NCI-H226 (cell line): ENCODE measurements around the gene FDPS.

Source experiments
- DNase-seq: peaks from one replicate; pipeline ENCODE4 v3.0.0-alpha.2; 2015

The FDPS gene

DNA sequence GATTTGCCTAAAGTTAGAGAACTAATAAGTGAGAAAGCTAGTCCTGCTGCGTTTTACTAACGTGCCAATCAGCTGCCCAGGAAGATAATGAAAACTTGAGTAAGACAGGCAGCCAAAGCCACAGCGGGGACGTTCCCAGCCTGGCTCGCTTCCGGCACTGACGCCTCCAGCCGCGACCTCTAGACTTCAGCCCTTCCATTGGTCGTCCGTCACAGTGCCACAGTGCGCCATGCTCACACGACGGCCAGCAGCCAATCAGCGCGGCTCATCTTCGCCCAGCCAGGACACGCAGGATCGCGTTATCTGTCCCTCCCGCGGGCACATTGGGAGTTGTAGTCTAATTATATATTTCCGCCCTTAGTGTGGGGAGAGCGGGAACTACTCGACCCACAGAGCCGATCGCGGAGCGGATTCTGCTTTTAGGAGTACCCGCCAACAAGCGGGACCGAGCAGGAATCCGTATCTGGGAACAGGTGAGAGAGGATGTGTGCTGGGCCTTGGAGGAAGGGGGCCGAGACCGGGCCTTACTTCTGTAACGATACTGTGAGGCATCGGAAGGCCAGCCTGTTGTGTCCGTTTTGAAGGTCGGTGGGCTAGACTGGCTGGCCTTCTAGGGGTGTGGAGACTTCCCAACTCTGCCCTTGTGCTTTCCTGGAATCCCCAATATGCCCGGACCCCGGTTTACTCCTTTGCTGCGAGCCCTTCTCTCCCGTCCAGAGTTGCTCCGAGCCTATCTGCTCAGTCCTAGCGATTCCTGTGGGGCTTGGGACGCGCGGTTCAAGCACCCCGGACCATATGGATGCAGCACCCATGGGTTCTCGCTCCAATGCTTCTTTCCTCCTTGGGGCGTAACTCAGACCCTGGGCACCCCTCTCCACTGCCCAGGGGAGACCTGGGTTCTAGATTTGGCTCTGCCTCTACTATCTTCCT is at the start of gene FDPS:
FDPS (plus strand) TSS at position 374 of the 930 bp plus-strand sequence. CDS start 924 bp downstream, outside the sequence.
- peak; percentile 100 for DNase-seq

DNA sequence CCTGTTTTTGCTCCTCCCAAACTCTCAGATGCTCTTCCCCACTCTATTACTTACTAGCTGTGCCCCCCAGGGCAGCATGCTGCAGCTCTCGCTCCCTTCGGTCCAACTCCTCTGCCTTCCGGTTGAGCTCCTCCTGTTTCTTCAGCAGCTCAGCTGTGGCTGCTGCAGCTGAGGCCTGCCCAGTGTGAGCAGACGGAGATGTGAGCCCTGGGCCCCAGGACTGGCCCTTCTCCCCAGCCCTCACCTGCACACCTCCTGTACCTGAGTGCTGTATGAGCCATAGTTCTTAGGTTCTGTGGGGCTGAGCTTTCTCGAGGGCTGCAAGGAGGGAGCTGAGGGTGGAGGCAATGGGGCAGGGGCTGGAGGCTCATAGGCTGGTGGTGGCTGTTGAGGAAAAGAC is 48.4 kb upstream of the FDPS start:
- no peak for DNase-seq

DNA sequence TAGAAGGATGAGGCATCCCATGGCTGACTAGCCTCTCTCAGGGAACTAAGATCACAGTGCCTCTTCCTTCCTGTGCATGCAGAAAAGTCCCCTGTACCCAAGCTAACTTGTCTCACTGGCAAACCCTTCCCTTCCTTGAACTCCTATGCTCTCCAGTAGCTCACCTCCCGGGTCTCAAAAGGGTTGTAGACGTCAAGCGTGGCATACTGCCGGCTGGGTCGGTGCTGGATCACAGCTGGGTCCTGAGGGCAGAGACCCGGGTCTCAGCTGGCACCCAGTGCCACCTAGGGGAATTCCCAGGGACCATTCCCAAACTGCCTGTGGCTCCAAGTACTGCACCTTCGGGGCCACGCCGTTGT is 47.2 kb upstream of the FDPS start:
- DNase-seq, result no peak

DNA sequence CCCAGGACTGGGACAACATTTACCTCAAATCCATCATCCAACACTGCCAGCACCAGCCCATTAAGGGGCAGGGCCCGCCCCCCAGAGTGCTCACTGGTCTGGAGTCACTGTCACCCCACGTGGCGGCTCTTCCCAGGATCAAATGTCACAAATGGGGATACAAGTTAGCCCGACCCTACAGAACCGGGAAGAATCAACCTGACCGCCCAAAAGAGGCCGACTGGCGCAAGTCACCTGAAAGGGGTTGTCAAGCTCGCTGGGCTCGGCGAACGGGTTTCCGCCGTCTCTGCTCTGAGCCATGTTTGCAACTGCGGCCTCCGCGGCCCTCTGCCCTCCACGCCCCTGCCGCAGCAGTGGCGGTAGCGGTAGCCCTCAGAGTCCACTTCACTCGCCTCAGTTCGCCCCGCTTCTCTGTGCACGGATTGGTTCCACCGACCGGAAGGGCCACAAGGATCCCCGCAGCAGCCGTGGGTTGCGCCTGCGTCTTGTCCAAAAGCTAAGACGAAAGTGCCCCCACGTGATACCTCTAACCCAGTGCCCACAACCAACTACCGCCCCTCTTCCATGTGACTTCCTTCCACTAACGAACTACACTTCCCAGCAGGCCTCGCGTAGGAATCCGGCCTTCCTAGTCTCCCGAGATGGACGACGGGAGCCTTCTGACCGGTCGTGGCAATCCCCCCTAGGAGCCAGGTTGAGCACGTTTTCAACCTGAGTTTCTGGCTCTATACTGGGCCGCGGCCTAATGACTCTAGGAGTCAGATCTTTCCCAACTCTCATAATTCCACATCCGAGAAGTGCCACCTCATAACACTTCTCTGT is 46.6 kb upstream of the FDPS start, which contains the start of gene SCAMP3:
SCAMP3 (minus strand) TSS at position 509 of the 822 bp plus-strand sequence; CDS start at position 300, 209 bp downstream.
- peak; percentile 99 for DNase-seq

DNA sequence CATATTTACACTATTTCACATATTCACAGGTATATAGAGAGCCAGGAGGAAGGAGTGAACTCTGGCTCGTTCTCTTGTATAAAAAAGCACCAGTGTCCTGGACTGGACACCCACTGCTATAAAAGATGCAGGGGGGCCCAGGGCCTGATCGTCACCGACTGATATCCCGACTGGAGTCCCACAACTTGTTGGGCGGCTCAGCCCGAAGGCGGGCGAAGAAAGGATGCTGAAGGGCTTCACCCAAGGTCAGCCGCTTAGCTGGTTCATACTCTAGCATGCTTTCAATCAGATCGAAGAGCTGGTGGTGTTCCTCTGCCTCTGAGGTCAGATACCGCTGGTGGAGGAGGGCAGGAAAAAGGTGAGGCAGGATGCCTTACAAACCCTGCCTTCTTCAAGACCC is 45.6 kb upstream of the FDPS start:
- DNase-seq, result no peak

DNA sequence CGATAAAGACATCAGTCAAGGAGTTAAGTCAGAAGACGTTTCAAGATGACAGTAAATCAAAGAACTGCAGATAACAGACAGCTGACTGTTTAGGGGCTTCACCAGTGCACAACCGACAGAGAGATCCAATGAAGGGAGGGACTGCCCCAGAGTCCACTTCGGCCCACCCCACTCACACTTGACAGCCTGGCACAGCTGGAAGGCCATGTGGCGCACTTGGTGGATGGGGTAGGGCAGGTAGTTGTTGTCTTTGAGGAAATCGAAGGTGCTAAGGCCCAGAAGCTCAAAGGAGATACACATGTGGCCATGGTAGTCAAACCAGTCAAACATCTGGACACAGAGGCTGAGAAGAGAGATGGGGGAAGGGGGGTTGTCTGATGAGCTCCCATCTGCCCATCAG is 42.1 kb upstream of the FDPS start:
- DNase-seq, result no peak

DNA sequence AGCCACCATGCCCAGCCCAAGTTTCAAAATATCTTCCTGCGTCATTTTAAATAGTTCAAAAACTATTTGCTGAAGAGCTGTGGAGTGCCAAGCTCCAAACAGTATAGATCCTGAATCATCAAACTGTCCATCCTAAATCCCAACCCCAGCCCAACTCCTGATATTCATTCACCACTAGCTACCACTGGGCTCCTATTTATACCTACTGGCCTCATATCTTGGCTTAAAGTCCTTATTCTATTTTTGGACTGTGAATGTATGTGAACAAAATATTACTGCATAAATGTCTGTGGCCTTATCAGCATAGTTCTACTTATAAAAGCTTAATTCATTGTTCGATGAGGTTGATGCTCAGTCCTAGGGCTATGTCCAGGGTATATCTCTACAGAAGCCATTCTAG is 41.3 kb upstream of the FDPS start:
- DNase-seq, result no peak

DNA sequence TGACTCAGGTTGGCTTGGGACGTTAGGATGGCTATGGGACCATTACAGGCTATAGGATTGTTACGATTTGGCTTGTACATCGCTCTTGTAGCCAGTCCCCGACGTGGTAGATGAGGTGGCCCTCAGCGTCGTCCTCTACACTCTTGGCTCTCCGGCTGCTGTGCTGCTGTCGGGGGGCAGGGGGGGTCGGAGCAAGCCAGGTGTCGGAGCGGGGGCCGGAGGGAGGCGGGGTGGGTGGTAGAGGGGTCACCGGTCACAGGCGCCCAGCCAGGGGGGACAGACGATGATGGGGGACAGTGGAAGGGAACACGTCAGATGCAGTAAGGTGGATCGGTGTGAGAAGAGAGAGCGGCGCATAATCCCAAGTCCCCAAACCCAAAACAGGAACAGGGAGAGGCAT is 40.0 kb upstream of the FDPS start:
- DNase-seq, result no peak

DNA sequence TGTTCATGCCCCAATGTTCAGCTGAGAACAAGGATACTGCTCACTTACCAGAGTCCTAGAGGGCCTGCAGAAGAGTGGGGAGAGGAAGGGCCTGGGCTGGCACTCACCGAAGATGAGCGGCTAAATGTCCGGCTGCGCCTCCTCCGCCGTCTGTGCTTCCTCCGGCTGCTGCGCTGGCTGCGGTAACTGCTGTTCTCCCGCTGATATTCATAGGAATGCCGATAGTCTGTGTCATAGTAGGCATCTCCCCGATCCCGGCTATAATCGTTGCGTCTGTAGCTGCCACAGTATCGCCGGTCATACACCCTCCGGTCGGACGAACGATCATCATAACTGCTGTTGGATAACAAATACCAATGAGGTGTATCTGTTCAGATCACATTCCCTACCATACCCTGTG is 39.3 kb upstream of the FDPS start:
- DNase-seq, result no peak

DNA sequence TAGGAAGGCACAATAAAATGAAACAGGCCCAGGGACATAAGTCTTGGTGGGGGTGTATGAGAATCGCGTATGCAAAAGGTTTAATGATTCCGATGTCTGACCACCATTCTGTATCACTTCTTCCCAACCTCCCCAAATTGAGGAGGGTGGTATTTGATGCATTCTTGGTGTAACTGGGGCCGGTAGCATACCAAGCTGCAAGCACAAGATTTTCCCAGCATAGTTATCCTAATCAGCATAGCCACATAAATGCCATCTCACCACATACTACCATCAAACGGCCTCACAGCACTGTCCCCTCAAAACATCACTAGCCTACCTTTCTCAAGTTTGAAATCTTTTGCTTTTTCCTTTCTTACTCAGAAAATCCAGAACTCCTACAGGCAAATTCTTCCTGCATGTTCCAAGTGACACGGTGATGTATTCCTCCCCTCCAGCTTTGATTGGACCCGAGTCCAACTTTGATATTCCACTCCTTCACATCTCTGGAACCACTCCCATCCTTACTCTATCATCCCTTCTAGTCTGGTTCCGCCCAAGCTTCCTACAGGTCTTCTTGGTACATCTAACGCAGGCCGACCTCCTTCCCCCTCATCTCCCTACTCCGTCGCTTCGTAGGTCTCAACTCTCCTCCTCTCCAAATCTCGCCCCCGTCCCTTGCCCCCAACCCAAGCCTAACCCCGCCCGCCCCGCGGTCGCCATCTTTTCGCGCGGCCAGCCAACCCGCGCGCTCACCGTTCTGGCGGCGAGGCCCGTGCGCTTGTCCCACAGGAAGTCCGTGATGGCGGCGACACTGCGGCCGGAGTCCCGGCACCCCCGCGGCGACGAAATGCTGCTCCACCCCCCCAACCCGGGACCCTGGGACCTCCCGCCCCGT is 36.0 kb upstream of the FDPS start:
- peak; percentile 62 for DNase-seq

DNA sequence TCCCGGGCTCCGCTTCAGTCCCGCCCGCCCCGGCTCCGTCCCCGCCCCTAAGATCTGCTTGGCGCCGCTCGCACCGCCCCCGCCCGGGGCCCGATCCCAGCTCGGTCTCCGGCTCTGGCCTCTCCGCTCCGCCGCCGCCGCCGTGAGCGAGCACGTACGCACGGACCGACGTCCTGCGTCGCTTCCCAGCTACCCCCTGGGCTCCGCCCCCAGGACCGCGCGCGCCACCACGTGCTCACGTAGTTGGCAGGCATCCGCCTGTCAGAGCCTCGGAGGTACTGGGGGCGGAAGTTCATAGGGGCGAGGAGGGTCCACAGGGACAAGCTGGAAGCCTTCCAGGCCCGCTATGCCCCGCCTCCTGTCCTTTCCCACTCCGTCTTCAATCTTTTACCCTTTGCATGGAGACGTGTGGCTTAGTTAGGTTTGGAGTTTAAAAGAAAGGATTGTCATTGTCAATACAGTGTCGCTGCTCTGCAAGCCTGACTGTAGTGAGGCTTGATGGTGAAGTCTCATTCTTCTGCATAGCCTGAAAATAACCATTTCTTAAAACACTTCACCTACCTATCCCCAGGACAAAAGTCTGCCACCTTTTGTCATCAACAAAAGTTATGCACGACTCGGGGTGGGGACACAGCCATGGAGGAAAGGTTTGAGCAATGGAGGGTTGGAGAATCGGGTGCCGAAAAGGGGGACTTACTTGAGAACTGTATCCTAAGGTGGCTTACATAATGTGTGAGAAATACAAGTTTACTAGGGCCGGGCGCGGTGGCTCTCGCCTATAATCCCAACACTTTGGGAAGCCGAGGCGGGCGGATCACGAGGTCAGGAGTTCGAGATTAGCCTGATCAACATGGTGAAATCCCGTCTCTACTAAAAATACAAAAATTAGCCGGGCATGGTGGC is 35.1 kb upstream of the FDPS start, which contains the start of gene CLK2:
CLK2 (minus strand) TSS at position 162 of the 903 bp plus-strand sequence. CDS start 2,527 bp downstream, outside the sequence.
- DNase-seq, result peak; percentile 90

DNA sequence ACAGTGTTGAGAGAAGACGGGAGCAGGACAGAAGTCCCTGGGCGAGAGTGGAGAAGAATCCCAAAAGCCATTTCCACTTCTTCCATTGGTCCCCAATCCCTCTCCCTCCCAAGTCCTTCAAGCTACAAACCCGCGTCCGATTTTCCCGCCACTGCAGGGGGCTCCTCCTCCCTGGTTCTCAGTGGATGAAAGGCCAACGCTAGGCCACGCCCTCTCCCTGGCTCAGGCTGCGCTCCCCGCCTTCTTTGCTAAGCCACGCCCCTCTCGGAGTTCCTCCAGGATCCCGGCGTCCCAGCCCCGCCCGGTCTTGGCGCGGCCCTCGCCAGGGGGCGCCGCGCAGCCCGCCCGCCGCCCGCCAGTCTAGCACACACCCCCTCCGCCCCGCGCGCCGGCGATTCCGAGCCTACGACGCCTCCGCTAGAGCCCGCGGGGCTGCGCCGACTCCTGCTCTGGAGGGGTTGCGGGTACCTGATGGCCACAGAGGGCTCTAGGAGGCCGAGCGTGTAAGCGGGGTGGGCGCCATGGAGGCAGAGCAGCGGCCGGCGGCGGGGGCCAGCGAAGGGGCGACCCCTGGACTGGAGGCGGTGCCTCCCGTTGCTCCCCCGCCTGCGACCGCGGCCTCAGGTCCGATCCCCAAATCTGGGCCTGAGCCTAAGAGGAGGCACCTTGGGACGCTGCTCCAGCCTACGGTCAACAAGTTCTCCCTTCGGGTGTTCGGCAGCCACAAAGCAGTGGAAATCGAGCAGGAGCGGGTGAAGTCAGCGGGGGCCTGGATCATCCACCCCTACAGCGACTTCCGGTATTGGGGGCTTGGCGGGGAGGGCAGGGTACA is 31.4 kb upstream of the FDPS start, which contains the start of gene HCN3:
HCN3 (plus strand) TSS at position 394 of the 832 bp plus-strand sequence; CDS start at position 522, 128 bp downstream.
- DNase-seq, result peak; percentile 87

DNA sequence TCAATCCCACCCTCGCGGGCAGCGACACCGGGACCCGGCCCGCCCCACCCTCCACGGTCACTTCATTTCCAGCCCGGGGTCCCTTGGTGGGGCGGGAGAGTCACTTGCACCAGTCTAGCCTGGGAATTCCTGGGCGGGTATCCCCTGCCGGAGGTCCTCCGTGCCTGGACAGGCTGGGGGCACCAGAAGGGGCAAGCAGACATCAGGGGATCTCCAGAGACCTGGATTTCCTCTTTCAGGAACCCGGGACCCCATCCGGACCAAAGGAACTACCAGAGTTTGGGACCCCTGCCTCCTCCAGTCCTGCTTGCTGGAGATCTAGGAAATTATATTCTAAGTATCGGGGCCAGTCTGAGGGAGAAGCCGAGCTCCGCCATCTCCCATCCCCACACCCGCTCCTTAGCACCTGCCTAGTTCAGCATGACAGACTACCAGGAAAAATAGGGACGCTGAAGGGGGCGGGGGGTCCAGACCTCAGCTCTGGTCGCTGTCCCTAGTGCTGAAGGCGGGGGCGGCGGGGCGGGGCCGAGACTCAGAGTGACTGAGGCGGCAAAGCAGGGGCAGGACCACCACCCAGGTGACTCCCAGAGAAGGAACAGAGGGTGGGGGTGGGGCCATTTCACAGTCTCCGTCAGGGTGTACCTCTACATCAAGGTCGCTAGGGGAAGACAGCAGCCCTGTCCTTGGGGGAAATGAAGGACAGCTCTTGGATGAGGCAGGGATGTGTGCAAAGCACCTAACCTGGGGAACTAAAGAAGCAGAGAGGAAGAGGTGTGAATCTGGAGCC is 30.6 kb upstream of the FDPS start:
- no peak for DNase-seq

DNA sequence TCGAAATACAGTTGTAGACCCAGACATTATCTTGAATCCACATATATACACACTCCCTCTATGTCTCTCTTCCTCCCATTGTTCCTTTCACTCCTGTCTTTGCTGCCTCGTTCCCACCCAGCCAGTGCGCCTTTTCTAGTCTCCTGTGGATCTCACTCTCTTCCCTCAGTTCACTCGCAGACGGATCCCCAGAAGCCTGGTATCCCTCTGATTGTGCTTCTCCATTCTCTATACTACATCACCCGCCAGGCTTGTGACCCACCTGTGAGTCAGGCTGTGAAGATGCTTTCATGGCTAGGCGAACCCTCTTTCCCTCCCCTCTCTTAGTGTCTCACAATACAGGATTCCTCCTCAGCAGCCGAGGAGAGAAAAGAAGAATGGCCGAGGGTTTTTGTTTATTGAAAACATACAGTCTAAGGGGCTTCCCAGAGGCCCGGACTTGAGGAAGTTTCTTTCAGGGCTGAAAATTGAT is 29.9 kb upstream of the FDPS start:
- no peak for DNase-seq

DNA sequence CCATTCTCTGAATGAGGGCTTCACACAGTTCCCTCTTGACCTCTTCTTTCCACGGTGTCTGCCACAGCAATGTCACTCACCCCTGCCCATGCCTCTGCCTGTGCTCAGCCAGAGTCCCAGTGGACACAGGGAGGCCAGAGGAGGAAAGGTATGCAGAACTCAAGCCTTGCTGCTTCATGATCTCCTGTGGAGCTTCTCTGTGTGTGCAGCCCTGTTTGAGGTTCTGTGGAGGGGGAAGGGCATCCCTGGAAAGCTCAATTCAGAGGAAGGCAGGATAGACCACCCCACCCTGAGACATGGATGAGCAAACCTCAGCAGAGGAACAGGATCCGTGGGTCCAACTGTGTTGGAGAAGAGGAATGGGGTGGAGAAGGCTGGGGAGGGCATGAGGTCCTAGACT is 29.4 kb upstream of the FDPS start:
- no peak for DNase-seq

DNA sequence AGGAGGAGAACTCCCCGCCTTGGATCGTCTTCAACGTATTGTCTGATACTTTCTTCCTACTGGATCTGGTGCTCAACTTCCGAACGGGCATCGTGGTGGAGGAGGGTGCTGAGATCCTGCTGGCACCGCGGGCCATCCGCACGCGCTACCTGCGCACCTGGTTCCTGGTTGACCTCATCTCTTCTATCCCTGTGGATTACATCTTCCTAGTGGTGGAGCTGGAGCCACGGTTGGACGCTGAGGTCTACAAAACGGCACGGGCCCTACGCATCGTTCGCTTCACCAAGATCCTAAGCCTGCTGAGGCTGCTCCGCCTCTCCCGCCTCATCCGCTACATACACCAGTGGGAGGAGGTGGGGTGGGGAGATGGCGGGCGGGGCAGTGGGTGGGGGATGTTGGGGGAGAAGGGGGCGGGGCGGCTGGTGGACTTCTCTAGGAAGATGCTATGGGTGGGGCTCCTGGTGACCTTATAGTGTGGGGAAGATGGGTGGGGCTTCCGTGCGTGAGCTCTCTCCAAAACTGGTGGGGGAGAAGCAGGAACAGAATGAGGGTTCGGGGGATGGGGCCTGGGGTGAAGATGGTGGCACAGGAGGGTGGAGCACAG is 26.1 kb upstream of the FDPS start:
- no peak for DNase-seq

DNA sequence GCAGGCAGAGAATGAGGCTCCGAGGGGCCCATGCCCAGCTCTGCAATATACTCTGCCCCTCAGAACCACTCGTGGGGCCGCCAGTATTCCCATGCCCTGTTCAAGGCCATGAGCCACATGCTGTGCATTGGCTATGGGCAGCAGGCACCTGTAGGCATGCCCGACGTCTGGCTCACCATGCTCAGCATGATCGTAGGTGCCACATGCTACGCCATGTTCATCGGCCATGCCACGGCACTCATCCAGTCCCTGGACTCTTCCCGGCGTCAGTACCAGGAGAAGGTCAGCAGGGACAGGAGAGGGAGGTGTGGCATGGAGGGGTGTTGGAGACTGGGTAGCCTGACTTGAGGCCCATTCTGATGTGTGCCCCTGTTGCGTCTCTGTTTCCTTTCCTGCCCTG is 24.2 kb upstream of the FDPS start:
- DNase-seq, result no peak

DNA sequence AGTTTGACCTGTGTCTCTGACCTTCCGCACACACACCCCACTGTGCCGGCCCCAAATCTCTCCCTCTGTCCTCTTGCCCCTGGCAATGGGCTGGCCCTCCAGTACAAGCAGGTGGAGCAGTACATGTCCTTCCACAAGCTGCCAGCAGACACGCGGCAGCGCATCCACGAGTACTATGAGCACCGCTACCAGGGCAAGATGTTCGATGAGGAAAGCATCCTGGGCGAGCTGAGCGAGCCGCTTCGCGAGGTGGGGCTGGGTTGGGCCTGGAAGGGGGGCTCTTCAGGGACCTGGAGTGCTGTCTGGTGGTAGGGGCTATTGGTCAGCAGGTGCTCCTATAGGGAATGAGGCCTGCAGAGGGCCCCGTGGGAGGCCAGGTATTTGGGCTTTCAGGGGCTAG is 23.6 kb upstream of the FDPS start:
- DNase-seq, result no peak

DNA sequence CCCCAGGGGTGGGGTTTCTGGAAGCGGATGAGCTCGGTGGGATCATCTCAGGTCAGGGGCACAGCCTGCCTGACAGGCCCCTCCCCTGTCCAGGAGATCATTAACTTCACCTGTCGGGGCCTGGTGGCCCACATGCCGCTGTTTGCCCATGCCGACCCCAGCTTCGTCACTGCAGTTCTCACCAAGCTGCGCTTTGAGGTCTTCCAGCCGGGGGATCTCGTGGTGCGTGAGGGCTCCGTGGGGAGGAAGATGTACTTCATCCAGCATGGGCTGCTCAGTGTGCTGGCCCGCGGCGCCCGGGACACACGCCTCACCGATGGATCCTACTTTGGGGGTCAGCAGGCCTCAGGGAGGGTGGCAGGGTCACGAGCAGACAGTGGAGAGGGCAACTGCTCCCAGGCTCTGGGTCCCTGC is 23.0 kb upstream of the FDPS start:
- no peak for DNase-seq
